HK-2 (cell line): Measurements from ENCODE around the gene PPP2R3C.
A peak's percentile ranks its signal among the peaks of the same experiment; 100 is the strongest.
"Not testable (repeated sequence)": the region's sequence is repeated elsewhere in the genome, so short reads cannot be mapped to it uniquely, and the experiment has no call there.

Experiments
- DNase-seq: peaks from one replicate; pipeline ENCODE4 v3.0.0-alpha.2; 2018; ENCODE audit not compliant: unreplicated experiment

The PPP2R3C gene

GRCh38 chr14:35121887-35122695 lies at the start of gene PPP2R3C, which contains the start of gene PRORP:
TSS of gene PPP2R3C (minus strand) at chr14:35121990. CDS start at chr14:35121959, 31 bp downstream.
TSS of gene PRORP (plus strand) at chr14:35122552. CDS start at chr14:35123246, 694 bp downstream.
- peak; percentile 94 for DNase-seq

GRCh38 chr14:35167496-35167895 lies 45.7 kb upstream of the PPP2R3C start:
- DNase-seq = no peak

- DNase-seq = no peak
Observed at GRCh38 chr14:35164849-35165248, 43.1 kb upstream of the PPP2R3C start.

GRCh38 chr14:35163384-35163783 lies 41.6 kb upstream of the PPP2R3C start:
- no peak for DNase-seq

- DNase-seq = peak; percentile 10
Observed at GRCh38 chr14:35161231-35161630, 39.4 kb upstream of the PPP2R3C start.

GRCh38 chr14:35159742-35160409 lies 38.1 kb upstream of the PPP2R3C start:
- no peak for DNase-seq

GRCh38 chr14:35158951-35159653 lies 37.3 kb upstream of the PPP2R3C start:
- DNase-seq = peak; percentile 10

- no peak for DNase-seq
Observed at GRCh38 chr14:35158491-35158890, 36.7 kb upstream of the PPP2R3C start.

- DNase-seq = no peak
Observed at GRCh38 chr14:35155962-35156361, 34.2 kb upstream of the PPP2R3C start.

- no peak for DNase-seq
Observed at GRCh38 chr14:35154016-35154415, 32.2 kb upstream of the PPP2R3C start.

GRCh38 chr14:35152531-35152930 lies 30.7 kb upstream of the PPP2R3C start:
- not testable (repeated sequence) for DNase-seq

- DNase-seq = no peak
Observed at GRCh38 chr14:35149239-35149638, 27.4 kb upstream of the PPP2R3C start.

GRCh38 chr14:35147711-35148110 lies 25.9 kb upstream of the PPP2R3C start:
- no peak for DNase-seq

- no peak for DNase-seq
Observed at GRCh38 chr14:35147186-35147585, 25.4 kb upstream of the PPP2R3C start.

- no peak for DNase-seq
Observed at GRCh38 chr14:35146711-35147149, 24.9 kb upstream of the PPP2R3C start.

- DNase-seq = no peak
Observed at GRCh38 chr14:35144029-35144428, 22.2 kb upstream of the PPP2R3C start.

GRCh38 chr14:35140718-35141581 lies 19.2 kb upstream of the PPP2R3C start:
- no peak for DNase-seq

GRCh38 chr14:35138585-35138984 lies 16.8 kb upstream of the PPP2R3C start:
- DNase-seq = no peak

- no peak for DNase-seq
Observed at GRCh38 chr14:35134329-35135123, 12.7 kb upstream of the PPP2R3C start.

- no peak for DNase-seq
Observed at GRCh38 chr14:35133542-35134328, 11.9 kb upstream of the PPP2R3C start.
